Karpas-422 (cell line): ENCODE data around the gene CNR1. TPM values are rescaled to one million over a fixed set of nuclear protein-coding genes. Genes with fewer than 3 reads are reported as not detected.
"Not testable (repeated sequence)": the region's sequence is repeated elsewhere in the genome, so short reads cannot be mapped to it uniquely, and the experiment has no call there.

ENCODE experiments used
- DNase-seq: peaks from one replicate; pipeline ENCODE4 v3.0.0-alpha.2; 2015
- H2AFZ ChIP-seq: fragments of 200-600 bp; sonication (generic); 2 replicates; pipeline ENCODE4 v1.6.1; 2014; ENCODE audit warnings: antibody characterized with exemption, low read length, mixed read lengths
- H3K27ac ChIP-seq: fragments of 200-600 bp; sonication (generic); 2 replicates; pipeline ENCODE4 v1.5.1; 2014; ENCODE audit warnings: mild to moderate bottlenecking, low read length, moderate library complexity
- H3K27me3 ChIP-seq: fragments of 200-600 bp; sonication (generic); 2 replicates; pipeline ENCODE4 v1.6.1; 2014; ENCODE audit warnings: low read length, mixed read lengths
- H3K36me3 ChIP-seq: fragments of 200-600 bp; sonication (generic); 2 replicates; pipeline ENCODE4 v1.6.1; 2014; ENCODE audit warnings: low read length, mixed read lengths; ENCODE audit not compliant: insufficient read depth
- H3K4me1 ChIP-seq: fragments of 200-600 bp; sonication (generic); 2 replicates; pipeline ENCODE4 v1.6.1; 2014; ENCODE audit warnings: mild to moderate bottlenecking, low read length, mixed read lengths
- H3K4me2 ChIP-seq: fragments of 200-600 bp; sonication (generic); 2 replicates; pipeline ENCODE4 v1.6.1; 2014; ENCODE audit warnings: low read length, low read depth, mild to moderate bottlenecking; ENCODE audit not compliant: poor library complexity, severe bottlenecking
- H3K4me3 ChIP-seq: fragments of 200-600 bp; sonication (generic); 2 replicates; pipeline ENCODE4 v1.5.1; 2014; ENCODE audit warnings: mild to moderate bottlenecking, antibody characterized with exemption, low read length, mixed read lengths
- H3K79me2 ChIP-seq: fragments of 200-600 bp; sonication (generic); 2 replicates; pipeline ENCODE4 v1.6.1; 2014; ENCODE audit warnings: mild to moderate bottlenecking, low read length, mixed read lengths
- H3K9ac ChIP-seq: fragments of 200-600 bp; sonication (generic); 2 replicates; pipeline ENCODE4 v1.6.0; 2014; ENCODE audit warnings: low read length
- H3K9me2 ChIP-seq: fragments of 200-600 bp; sonication (generic), shearing (Covaris generic); replicated peaks from 2 replicates; pipeline ENCODE4 v1.6.0; 2014; ENCODE audit warnings: mild to moderate bottlenecking, low read length, moderate library complexity; ENCODE audit not compliant: insufficient read depth
- H3K9me3 ChIP-seq: fragments of 300-700, 200-600 bp; sonication (generic); 2 replicates; pipeline ENCODE4 v1.6.1; 2014; ENCODE audit warnings: low read length, mixed read lengths
- H4K20me1 ChIP-seq: fragments of 200-600 bp; sonication (generic); 2 replicates; pipeline ENCODE4 v1.6.1; 2014; ENCODE audit warnings: mild to moderate bottlenecking, antibody characterized with exemption, low read length, low read depth; ENCODE audit not compliant: insufficient read depth
- total RNA-seq: library from RNA; depleted of rRNA; stranded (reverse); fragments of >200 nt; shearing (Covaris generic); gene quantifications from 2 replicates; pipeline ENCODE4 v1.2.3, GENCODE V29; 2014; ENCODE audit warnings: low replicate concordance; rRNA removed

The CNR1 gene
- 1.3 and 2.5 TPM in 2 replicates for total RNA-seq

DNA sequence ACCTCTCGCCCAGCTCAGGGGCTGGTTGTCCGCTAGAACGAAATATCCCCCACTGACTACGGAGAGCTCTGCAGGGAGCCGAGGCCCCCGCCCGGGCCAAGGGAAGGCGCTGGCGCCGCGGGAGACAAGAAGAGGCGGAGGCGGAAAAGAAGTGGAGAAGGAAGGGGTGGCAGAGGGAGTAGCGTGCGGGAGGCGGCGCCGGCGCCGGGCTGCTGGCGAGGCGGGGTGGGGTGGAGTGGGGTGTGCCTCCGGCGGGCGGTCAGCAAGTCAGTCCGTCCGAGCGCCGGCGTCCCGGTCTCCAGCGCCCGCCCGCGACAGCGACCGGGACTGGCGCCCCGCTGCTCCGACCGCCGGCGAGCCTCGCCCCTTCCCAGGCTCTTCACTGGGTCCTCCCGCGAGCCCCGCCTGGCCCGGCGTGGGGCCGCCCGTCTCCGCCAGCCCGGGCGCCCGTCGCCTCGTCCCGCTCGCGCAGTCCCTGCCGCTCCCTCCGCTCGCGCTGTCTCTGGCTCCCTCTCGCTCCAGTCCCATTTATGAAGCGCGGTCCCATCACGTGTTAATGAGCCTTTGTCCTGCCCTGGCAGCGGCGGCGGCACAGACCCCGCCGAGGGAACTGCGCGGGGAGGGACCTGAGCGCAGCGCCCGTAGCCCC, at the start of gene CNR1:
CNR1 (minus strand) TSS at position 504 of the 649 bp plus-strand sequence. CDS start 21,073 bp downstream, outside the sequence.
- H3K4me3 ChIP-seq, result peak within 1 kb of the TSS; percentile 72
- peak within 1 kb of the TSS; percentile 94; the same call in 1 of the 2 replicates for H2AFZ ChIP-seq
- H4K20me1 ChIP-seq, result no peaks in the 10 kb centered on the region
- no peaks in the 10 kb centered on the region for H3K27me3 ChIP-seq
- no peaks in the 10 kb centered on the region for H3K9me3 ChIP-seq
- H3K4me1 ChIP-seq, result peaks cover 31% of the 10 kb centered on the region
- no peak within 1 kb of the TSS for H3K27ac ChIP-seq
- no peaks in the 10 kb centered on the region for H3K9me2 ChIP-seq
- H3K79me2 ChIP-seq, result no peaks in the 10 kb centered on the region
- H3K4me2 ChIP-seq, result peak within 1 kb of the TSS; percentile 80
- peak within 1 kb of the TSS; percentile 54 for H3K9ac ChIP-seq
- peak; percentile 44 for DNase-seq
- H3K36me3 ChIP-seq, result no peaks in the 10 kb centered on the region

DNA sequence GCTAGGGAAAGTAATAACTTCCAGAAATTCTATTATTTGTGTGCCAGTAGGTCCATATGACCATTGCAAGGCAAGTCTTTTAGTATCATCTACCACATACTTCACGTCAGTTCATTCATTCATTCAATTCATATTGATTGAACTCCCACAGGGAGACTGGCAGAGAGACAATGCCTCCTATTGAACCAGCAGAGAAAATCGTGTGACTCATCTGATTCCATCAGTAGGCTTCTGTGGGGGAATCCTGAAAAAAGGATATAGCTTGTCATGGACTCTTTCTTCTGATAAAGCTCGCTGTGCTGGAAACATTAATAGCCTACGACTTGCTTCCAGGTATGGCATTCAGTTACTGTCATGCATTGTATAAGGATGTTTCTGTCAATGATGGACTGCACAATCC, 45.3 kb upstream of the CNR1 start:
- Histone ChIP-seq H3K9me3 (no peaks in the 10 kb centered on the region), H3K4me2 (no peak overlapping the region), H3K4me1 (no peaks in the 10 kb centered on the region), H3K79me2 (no peaks in the 10 kb centered on the region), H3K9me2 (no peaks in the 10 kb centered on the region), H3K36me3 (no peaks in the 10 kb centered on the region), H2AFZ (no peak overlapping the region), H3K27me3 (no peaks in the 10 kb centered on the region), H3K27ac (no peak overlapping the region), H3K4me3 (no peak overlapping the region), H4K20me1 (no peaks in the 10 kb centered on the region), H3K9ac (no peak overlapping the region)
- no peak for DNase-seq

DNA sequence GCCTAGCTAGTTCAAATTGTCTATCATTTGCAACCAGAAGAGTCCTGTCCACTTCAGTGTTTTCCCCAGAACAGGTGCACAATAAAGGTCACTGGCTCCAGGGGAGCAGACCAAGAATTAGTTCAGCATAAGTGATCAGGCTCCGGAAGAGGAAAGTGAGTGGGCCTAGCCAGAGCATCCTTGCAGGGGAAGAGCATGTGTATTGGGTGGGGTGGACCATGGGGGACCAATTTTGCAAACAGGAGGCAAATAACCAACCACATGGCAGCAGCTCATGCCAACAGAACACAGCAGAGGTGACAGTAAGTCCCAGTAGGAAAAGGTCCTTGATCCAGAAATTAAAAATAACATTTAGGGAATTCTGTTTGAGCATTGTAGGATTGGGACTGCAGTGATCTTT, 43.2 kb upstream of the CNR1 start:
- Histone ChIP-seq H3K79me2 (no peaks in the 10 kb centered on the region), H4K20me1 (no peaks in the 10 kb centered on the region), H3K27ac (no peak overlapping the region), H3K27me3 (no peaks in the 10 kb centered on the region), H3K9ac (no peak overlapping the region), H3K36me3 (no peaks in the 10 kb centered on the region), H3K9me3 (no peaks in the 10 kb centered on the region), H3K4me3 (no peak overlapping the region), H3K4me1 (no peaks in the 10 kb centered on the region), H2AFZ (no peak overlapping the region), H3K9me2 (no peaks in the 10 kb centered on the region), H3K4me2 (no peak overlapping the region)
- no peak for DNase-seq

DNA sequence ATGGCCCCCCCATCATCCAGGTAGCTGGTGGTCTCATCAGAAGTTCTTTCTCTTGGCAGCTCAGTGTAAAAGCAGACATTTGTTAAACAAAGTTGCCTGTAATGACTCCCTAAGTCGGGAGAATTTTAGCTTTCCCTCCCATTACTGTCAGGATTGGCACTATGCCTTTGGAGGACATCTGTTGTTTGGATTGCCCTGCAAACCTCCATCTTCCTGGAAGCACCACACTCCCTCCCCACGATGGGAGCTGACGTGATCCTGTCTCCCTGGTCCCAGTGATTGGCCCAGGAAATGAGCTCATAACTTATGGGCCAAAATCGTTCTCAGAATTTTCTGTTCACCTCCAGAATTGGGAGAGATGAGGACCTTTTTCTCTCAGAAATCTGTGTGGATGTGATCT, 42.6 kb upstream of the CNR1 start:
- no peaks in the 10 kb centered on the region for H3K27me3 ChIP-seq
- no peak overlapping the region for H3K27ac ChIP-seq
- no peaks in the 10 kb centered on the region for H3K4me1 ChIP-seq
- H3K79me2 ChIP-seq, result no peaks in the 10 kb centered on the region
- no peaks in the 10 kb centered on the region for H3K36me3 ChIP-seq
- H3K9ac ChIP-seq, result no peak overlapping the region
- H3K9me2 ChIP-seq, result no peaks in the 10 kb centered on the region
- no peak overlapping the region for H2AFZ ChIP-seq
- no peak overlapping the region for H3K4me2 ChIP-seq
- DNase-seq, result no peak
- H3K4me3 ChIP-seq, result no peak overlapping the region
- no peaks in the 10 kb centered on the region for H3K9me3 ChIP-seq
- no peaks in the 10 kb centered on the region for H4K20me1 ChIP-seq

DNA sequence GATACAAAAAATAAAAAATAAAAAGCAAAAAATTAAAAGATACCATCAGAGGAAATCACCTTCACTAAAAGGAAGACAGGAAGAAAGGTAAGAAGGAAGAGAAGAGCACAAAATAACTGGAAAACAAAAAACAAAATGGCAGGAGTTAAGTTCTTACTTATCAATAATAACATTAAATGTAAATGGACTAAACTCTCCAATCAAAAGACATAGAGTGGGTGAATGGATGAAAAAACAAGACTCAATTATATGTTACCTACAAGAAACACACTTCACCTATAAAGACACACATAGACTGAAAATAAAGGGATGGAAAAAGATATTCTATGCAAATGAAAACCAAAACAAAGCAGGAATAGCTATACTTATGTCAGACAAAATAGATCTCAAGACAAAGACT, 35.6 kb upstream of the CNR1 start:
- not testable (repeated sequence) for H4K20me1 ChIP-seq, H3K4me2 ChIP-seq, H3K9me2 ChIP-seq, H3K4me1 ChIP-seq, H2AFZ ChIP-seq, DNase-seq, H3K27ac ChIP-seq, H3K9ac ChIP-seq, H3K36me3 ChIP-seq, H3K4me3 ChIP-seq, H3K9me3 ChIP-seq, H3K27me3 ChIP-seq, H3K79me2 ChIP-seq

DNA sequence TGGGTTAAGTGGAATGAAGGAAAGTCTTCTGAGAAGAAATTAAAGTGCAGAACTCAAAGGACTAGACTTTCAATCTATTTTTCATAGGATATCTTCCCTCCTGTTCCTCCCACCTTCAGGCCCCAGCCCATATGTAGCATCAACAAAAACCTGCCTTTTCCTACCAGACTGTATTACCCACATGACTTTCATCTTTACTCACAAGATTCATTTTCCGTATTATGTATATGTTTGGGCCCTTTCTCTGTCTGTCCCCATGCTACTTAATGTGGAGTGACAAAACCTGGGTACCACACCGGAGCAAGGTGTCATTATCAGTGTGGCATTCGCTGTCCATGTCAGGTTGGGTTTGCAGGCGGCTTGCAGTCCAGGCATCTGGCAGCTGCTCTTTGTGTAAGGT, 18.8 kb upstream of the CNR1 start:
- no peaks in the 10 kb centered on the region for H3K79me2 ChIP-seq
- no peaks in the 10 kb centered on the region for H3K27me3 ChIP-seq
- DNase-seq, result no peak
- H3K4me2 ChIP-seq, result no peak overlapping the region
- H3K9me2 ChIP-seq, result no peaks in the 10 kb centered on the region
- H2AFZ ChIP-seq, result no peak overlapping the region
- H3K27ac ChIP-seq, result no peak overlapping the region
- peaks cover 16% of the 10 kb centered on the region for H3K4me1 ChIP-seq
- no peaks in the 10 kb centered on the region for H3K36me3 ChIP-seq
- H3K9me3 ChIP-seq, result no peaks in the 10 kb centered on the region; the same call in 1 of the 2 replicates
- no peak overlapping the region for H3K9ac ChIP-seq
- no peak overlapping the region for H3K4me3 ChIP-seq
- H4K20me1 ChIP-seq, result no peaks in the 10 kb centered on the region

DNA sequence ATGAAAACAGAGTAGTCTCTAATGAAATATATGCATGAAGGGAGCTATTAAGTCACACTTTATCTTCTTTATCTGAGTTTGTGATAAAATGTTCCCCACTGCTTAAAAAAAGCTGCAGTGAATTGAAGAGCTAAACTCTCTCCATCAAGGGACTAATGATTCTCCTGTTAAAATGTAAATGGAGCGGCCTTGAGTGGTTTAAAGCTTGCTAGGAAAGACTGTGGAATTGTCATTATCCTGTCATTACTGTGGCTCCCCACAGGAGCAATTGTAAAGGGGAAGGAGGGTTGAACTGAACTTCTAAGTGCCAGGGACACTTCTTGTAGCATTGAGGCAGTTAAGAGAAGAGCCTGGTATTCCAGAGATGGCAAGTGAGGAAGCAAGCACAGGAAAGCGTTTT, 17.3 kb upstream of the CNR1 start:
- Histone ChIP-seq H4K20me1 (no peaks in the 10 kb centered on the region), H3K4me2 (no peak overlapping the region), H3K79me2 (no peaks in the 10 kb centered on the region), H2AFZ (no peak overlapping the region), H3K4me3 (no peak overlapping the region), H3K36me3 (no peaks in the 10 kb centered on the region), H3K9me2 (no peaks in the 10 kb centered on the region; the same call in 1 of the 2 replicates), H3K4me1 (peaks cover 30% of the 10 kb centered on the region), H3K27me3 (no peaks in the 10 kb centered on the region), H3K27ac (no peak overlapping the region), H3K9ac (no peak overlapping the region), H3K9me3 (no peaks in the 10 kb centered on the region)
- no peak for DNase-seq

DNA sequence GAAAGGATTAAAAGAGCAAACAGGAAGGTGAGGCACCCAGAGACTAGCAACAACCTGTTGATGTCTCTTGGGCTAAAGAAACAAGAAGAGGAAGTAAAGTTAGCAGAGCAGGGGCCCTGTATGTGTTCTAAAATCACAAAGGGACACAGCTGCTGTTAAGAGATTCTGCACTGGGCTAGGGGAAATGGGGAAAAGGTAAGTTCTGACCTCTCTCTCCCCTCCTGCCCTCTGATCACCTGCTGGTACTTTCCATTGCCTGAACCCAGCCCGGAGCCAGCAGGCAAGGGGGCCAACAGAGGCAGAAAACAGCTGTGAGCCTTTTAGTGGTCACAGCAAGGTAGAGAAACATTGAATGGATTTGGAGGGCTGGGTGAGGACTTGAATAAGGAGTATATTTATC, 13.5 kb upstream of the CNR1 start:
- Histone ChIP-seq H3K9me3 (no peaks in the 10 kb centered on the region), H3K9me2 (no peaks in the 10 kb centered on the region; the same call in 1 of the 2 replicates), H3K4me1 (peaks cover 45% of the 10 kb centered on the region), H3K4me2 (peak overlapping the region; percentile 55), H2AFZ (peak overlapping the region; percentile 56; the same call in 1 of the 2 replicates), H3K4me3 (peak overlapping the region; percentile 29; the same call in 1 of the 2 replicates), H3K36me3 (no peaks in the 10 kb centered on the region), H3K9ac (peak overlapping the region; percentile 34), H3K27ac (peak overlapping the region; percentile 51), H3K79me2 (no peaks in the 10 kb centered on the region), H3K27me3 (no peaks in the 10 kb centered on the region), H4K20me1 (no peaks in the 10 kb centered on the region)
- peak; percentile 56 for DNase-seq
